GM12891 (cell line): Measurements from ENCODE around the gene AHRR.

ENCODE experiments used
- DNase-seq: peaks from one replicate; pipeline ENCODE4 v3.0.0; 2011; ENCODE audit warnings: low spot score; ENCODE audit not compliant: insufficient read length
- FAIRE-seq: peaks from 2 replicates; lab custom pipeline; 2011; peaks lifted over from hg19 to GRCh38; lab: Jason Lieb, UNC
- PAX5 ChIP-seq: IDR thresholded peaks from 2 replicates; pipeline ENCODE4 v1.6.1; 2011; ENCODE audit warnings: low read length, moderate library complexity, mild to moderate bottlenecking; ENCODE audit not compliant: insufficient read depth, severe bottlenecking
- POLR2A ChIP-seq: IDR thresholded peaks from 2 replicates; pipeline ENCODE4 v1.6.1; 2011; ENCODE audit warnings: low read depth, low read length, control low read depth
- POLR2AphosphoS5 ChIP-seq: IDR thresholded peaks from 2 replicates; pipeline ENCODE4 v1.6.1; 2011; ENCODE audit warnings: low read depth, low read length, control low read depth
- POU2F2 ChIP-seq: IDR thresholded peaks from 2 replicates; pipeline ENCODE4 v1.6.1; 2011; ENCODE audit warnings: low read depth, mild to moderate bottlenecking, control low read depth, low read length, moderate library complexity
- SPI1 ChIP-seq: IDR thresholded peaks from 2 replicates; pipeline ENCODE4 v1.6.1; 2011; ENCODE audit warnings: low read depth, low read length, control low read depth
- TAF1 ChIP-seq: IDR thresholded peaks from 2 replicates; pipeline ENCODE4 v1.6.1; 2011; ENCODE audit warnings: low read depth, low read length, control low read depth

AHRR gene

DNA sequence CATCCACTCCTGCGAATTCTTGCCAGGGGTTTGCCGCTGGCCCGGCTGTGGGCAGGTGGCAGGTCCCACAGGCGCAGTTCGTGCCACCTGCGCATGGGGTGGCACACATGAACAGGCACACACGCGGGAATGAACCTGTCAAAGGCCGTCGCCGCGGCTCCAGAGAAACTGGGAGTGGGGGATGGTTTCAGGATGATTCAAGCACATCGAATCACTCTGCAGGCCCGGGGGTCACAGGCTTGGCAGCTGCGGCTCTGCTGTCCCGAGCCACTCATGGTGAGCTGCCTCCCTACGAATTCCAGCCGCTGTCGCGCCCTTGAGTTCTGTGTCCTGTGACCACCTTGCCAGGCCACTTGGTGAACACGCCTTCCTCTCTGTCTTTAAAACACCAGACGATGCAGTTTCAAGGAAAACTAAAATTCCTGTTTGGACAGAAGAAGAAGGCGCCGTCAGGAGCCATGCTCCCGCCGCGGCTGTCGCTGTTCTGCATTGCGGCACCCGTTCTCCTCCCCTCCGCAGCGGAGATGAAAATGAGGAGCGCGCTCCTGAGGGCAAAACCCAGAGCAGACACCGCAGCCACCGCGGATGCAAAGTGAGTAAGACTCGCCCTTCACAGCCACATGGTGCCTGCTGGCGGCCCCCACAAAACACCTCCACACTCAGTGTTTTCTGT is 106.0 kb downstream of the AHRR start:
- TF ChIP-seq PAX5 (no peak), TAF1 (no peak), POLR2AphosphoS5 (0 out of 2 replicates have a peak, but pooled peaks have one; percentile 20), POLR2A (peak; percentile 0; the same call in 1 of the 2 replicates), SPI1 (no peak), POU2F2 (no peak)
- DNase-seq (no peak), FAIRE-seq (no peak)

DNA sequence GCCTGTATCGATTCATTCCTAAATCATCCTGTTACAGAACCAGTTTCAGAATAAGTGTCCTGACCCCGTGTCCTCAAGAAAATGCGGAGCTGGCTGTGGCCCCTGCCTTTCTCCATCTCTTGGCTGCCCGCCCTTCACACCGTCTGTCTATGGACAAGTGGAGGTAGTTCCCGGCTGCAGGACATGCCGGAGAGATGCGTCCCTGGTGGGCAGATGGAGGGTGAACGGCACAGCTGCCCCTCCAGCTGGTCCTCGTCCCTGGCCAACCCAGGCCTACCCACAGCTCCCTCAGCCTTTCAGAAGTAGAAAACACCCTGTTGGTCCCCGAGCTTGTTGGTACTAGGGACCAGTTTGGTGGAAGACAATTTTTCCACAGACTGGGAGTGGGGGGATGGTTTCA is 106.7 kb downstream of the AHRR start:
- no peak for FAIRE-seq
- no peak for DNase-seq
- no peak for TF ChIP-seq SPI1
- TF ChIP-seq PAX5: no peak

DNA sequence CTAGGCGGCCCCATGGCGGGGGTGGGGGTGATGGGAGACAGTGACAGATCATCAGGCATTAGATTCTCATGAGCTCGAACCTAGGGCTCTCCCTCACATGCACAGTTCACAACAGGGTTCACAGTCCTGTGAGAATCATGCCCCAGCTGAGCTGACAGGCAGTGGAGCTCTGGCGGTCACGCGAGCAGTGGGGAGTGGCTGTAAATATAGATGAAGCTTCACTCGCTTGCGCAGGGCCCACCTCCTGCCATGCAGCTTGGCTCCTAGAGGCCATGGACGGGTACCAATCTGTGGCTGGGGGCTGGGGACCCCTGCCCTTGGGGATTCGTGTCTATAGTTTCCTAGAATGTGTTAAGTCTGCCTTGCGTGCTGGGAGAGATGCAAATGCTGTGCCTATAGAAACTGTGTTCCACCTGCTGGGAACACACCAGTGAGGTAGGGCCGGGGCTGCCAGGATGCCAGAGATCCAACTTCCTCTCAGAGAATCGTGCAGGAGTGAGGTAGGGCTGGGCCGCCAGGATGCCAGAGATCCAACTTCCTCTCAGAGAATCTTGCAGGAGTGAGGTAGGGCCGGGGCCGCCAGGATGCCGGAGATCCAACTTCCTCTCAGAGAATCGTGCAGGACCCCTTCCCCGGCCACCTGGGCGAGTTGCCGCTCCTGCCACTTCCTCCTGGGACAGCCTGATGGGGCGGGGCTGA is 107.4 kb downstream of the AHRR start:
- DNase-seq: no peak
- no peak for TF ChIP-seq POU2F2
- TF ChIP-seq POLR2AphosphoS5: no peak
- TF ChIP-seq TAF1: no peak
- no peak for TF ChIP-seq POLR2A
- no peak for TF ChIP-seq SPI1
- TF ChIP-seq PAX5: no peak
- FAIRE-seq: no peak

DNA sequence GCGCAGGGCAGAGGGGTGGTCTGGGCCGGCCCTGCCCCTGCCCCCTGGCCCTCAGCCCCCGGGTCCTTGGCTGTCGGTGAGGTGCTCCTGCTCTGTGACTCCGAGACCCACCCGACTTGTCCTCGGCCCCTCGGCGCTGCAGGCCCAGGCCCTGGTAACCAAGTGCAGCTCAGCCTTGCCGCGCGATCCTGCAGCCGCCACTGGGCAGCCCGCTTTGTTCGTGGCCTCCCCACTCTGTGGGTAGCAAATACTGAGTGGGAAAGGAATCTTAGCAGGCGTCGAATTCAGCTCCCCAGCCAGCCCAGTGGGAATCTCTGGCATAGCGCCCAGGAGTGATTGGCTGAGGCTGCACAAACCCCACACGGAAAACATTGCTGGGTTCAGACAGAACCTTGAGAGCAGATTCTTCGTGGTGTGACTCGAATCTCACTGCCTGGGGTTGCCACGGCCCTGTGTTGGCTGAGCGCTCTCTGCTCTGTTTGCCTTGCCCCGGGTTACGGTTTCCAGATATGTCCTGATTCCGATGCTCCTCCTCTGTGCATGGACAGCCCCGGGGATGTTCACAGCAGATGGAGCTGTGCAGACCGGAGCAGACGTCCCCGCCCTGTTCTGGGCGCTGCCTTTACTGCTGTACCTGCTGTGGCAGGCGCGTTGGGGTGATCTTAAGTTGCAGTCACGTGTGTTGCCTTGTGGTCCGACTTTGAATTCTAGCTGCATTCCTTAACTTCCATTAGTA is 108.1 kb downstream of the AHRR start:
- DNase-seq: no peak
- FAIRE-seq: no peak
- TF ChIP-seq POLR2AphosphoS5 (no peak), POLR2A (no peak), POU2F2 (no peak), PAX5 (no peak), TAF1 (no peak), SPI1 (no peak)

DNA sequence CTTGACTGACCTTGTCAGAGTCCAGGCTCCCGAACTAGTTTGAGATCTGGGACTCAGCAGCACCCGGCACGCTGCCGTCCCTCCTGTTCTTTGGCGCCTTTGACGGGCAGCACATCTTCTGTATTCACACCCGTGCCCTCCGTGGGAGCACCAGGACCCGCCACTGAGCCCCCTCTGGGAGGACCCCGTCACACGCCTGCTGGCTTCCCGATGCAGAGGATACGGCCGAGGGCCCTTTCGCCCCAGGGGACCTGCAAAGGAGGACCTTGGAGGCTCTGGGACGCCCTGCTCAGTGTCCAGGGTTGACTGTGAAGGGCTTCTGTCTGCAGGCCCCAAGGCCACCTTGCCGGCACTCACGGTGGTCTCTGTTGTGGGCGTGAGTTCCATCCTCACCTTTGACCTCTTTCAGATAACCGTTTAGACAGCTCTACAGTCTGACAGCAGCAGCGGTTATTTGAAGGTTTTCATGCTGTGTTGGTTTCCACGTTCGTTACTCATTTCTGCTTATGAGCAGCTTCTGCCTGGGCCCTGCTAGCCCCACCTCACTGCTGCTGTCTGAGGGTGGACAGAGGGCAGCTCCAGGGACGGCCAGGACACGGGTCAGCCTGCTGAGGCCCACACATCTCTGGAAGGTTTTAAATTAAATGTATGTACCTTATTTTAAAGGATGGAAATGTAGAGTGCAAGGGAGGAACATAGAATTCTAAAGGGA is 108.9 kb downstream of the AHRR start:
- no peak for TF ChIP-seq SPI1
- FAIRE-seq: no peak
- DNase-seq: no peak

DNA sequence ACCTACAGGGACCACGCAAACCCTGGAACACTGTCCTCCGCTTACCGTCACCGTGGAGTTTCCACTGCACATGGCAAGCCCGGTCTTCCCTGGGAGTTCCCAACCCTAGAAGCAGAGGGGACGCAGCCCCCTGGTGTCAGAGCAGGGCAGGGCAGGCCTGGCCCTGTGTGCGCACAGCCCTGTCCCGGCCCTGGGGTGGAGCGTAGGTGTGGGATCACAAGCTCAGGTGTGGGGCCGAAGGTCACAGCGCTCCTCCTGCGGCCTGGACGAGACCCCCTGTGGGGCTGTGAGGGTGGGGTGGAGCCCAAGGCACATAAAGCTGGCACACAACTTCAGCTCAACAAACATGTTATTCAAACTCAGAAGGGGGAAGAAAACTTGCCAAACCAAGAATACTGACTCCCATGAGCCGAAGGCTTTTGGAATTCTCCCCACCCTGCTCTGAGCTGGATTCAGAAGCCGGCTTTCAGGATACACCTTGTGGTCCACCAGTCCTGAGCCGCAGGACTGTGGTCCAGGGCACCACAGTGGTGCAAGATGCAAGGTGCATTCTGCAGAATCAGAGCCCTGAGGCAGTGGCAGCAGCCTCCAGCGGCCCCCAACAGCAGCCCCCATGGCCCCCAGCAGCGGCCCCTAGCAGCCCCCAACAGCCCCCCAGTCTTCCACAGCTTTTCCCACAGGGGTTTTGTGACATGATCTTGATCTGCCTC is 109.6 kb downstream of the AHRR start:
- peak; percentile 64 for DNase-seq
- TF ChIP-seq POLR2AphosphoS5 (no peak; the same call in none of the 2 replicates), SPI1 (no peak), TAF1 (no peak), POU2F2 (0 out of 2 replicates have a peak, but pooled peaks have one; percentile 47)
- peak; percentile 69 for FAIRE-seq

DNA sequence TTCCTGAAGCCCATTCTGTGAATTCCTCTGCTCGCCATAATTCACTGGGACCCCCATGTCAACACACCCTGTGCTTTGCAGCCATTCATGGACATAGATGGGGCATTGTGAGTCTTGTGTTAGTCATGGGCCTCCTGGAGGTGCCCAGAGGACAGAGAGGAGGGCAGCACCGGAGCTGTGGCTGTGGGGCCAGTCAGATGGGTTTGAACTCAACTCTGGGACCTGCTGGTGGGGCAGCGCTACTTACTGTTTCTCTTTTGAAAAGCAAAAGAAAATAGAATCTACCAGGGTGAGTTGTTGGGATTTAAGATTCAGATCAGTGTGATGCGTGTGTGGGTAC is 110.2 kb downstream of the AHRR start:
- FAIRE-seq: no peak
- TF ChIP-seq POLR2A: no peak
- no peak for TF ChIP-seq SPI1
- no peak for TF ChIP-seq POLR2AphosphoS5
- TF ChIP-seq POU2F2: no peak
- no peak for TF ChIP-seq TAF1
- no peak for TF ChIP-seq PAX5

DNA sequence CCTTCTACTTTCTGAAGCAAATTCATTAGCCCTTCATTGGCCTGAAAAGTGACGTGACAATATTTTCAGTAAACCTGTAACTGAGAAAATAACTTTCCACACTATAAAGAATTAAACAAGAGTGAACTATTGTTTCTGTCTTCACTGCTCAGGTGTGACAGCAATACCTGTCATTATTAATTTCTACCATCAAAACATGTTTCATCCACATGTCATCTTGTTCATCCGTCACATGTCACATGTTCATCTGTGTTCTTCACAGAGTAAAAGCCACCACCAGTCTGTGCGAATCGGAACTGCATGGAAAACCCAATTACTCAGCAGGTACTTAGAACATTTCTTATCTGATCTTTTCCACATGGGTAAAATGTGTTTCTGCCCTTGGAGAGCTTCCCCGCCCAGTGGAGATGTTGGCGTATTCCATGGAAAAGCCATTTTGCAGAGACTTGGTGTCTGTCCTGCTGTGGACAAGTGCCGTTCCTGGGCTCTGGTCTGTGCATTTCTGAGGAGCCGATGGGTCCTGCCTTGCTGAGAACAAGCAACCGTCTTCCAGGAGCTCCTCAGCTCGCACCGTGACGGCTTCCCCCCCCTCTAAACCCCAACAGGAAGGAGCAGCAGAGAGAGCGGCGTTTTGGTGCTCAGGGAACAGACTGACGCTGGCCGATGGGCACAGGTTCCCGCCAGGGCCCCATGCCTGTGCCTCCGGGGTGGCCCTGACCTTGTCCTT is 110.8 kb downstream of the AHRR start:
- FAIRE-seq (no peak), DNase-seq (no peak)
- TF ChIP-seq POLR2AphosphoS5 (no peak), POLR2A (no peak), POU2F2 (no peak), PAX5 (no peak), TAF1 (no peak), SPI1 (no peak)

More for the DNA sequence above, 110.2 kb downstream of the AHRR start:
- no peak for DNase-seq
